SJSA1 (cell line): ENCODE measurements around the gene CHTF8. TPM values are rescaled to one million over a fixed set of nuclear protein-coding genes. Genes with fewer than 3 reads are reported as not detected.
"Not testable (repeated sequence)": the region's sequence is repeated elsewhere in the genome, so short reads cannot be mapped to it uniquely, and the experiment has no call there.

Experiments used
- DNase-seq, 2 experiments: peaks; one replicate each; pipeline ENCODE4 v3.0.0-alpha.2; 2015 to 2020; ENCODE audit warnings: low spot score in 2 of 2, low read depth in 1 of 2
- H3K27ac ChIP-seq: fragments of 250-450 bp; sonication (Bioruptor Pico); 2 replicates; pipeline ENCODE4 v1.5.1; 2020; ENCODE audit warnings: mild to moderate bottlenecking, moderate library complexity
- H3K27me3 ChIP-seq: fragments of 250-450 bp; sonication (Bioruptor Pico); replicated peaks from 2 replicates; pipeline ENCODE4 v1.5.1; 2020; ENCODE audit warnings: mild to moderate bottlenecking, moderate library complexity
- H3K36me3 ChIP-seq: fragments of 250-450 bp; sonication (Bioruptor Pico); 2 replicates; pipeline ENCODE4 v1.5.1; 2020; ENCODE audit warnings: mild to moderate bottlenecking
- H3K4me1 ChIP-seq: fragments of 250-450 bp; sonication (Bioruptor Pico); replicated peaks from 2 replicates; pipeline ENCODE4 v1.6.1; 2021; ENCODE audit warnings: mild to moderate bottlenecking
- H3K4me3 ChIP-seq: fragments of 250-450 bp; sonication (Bioruptor Pico); 2 replicates; pipeline ENCODE4 v1.5.1; 2020; ENCODE audit warnings: mild to moderate bottlenecking
- H3K9me3 ChIP-seq: fragments of 250-450 bp; sonication (Bioruptor Pico); replicated peaks from 2 replicates; pipeline ENCODE4 v1.5.1; 2020; ENCODE audit warnings: mild to moderate bottlenecking
- total RNA-seq: library from RNA; depleted of rRNA; stranded (reverse); fragments of >200 nt; shearing (Covaris generic); gene quantifications from 2 replicates; pipeline ENCODE4 v1.2.3, GENCODE V29; 2014

CHTF8 gene
- total RNA-seq, 1 experiment from 2014 or later = 43.1 TPM

DNA sequence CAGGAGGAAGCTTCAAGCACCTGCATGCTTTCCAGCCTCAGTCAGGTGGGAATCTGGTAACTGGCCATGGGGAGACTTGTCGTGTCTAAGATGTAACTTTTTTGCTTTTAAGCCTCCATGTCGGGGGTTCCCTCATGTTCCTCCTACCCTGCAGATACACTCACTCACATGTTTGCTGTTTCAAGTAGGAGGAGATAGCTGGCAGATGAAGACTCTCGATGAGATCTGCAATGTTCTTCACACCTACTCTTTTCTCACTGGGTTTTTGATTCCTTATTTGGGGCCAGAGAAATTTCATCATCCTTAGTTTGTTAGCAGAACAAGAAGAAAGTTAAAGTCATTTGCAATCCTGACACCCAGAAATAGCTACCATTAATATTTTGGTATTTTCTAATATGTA, 24.8 kb upstream of the CHTF8 start:
- Histone ChIP-seq H3K27ac (no peak overlapping the region), H3K4me1 (no peaks in the 10 kb centered on the region), H3K9me3 (no peaks in the 10 kb centered on the region), H3K27me3 (no peaks in the 10 kb centered on the region), H3K4me3 (no peak overlapping the region), H3K36me3 (peaks cover 88% of the 10 kb centered on the region)
- no peak for DNase-seq

DNA sequence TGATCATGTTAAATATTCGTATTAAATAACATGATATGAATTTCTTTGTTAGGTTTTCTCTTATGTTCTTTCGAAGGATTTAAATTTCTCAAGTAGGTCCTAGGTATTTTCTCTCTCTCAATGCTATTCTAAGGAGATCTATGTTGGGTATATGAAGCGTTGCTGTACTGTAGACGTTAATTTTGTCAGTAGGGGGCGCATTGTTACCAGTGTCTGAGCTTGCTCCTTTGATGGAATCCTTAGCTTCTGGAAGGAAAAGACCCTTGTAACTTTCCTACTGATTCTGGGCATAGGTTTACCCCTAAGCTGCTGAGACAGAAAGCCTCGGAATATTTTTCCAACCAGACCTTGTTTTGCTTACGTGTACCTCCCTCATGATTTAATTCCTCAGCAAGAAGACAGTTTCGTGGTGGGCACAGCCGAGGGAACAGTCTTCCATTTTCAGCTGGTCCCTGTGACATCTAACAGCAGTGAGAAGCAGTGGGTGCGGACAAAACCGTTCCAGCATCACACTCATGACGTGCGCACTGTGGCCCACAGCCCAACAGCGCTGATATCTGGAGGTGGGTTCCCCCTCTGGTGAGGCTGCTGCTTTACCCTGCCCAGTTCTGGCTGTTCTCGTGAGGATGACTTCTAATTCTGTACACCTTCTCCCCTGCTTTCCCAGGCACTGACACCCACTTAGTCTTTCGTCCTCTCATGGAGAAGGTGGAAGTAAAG, 17.9 kb upstream of the CHTF8 start:
- Histone ChIP-seq H3K4me3 (no peak overlapping the region), H3K36me3 (peaks cover 71% of the 10 kb centered on the region), H3K9me3 (no peaks in the 10 kb centered on the region), H3K27ac (no peak overlapping the region), H3K4me1 (no peaks in the 10 kb centered on the region), H3K27me3 (no peaks in the 10 kb centered on the region)
- peak; percentile 52 to 64 for DNase-seq

DNA sequence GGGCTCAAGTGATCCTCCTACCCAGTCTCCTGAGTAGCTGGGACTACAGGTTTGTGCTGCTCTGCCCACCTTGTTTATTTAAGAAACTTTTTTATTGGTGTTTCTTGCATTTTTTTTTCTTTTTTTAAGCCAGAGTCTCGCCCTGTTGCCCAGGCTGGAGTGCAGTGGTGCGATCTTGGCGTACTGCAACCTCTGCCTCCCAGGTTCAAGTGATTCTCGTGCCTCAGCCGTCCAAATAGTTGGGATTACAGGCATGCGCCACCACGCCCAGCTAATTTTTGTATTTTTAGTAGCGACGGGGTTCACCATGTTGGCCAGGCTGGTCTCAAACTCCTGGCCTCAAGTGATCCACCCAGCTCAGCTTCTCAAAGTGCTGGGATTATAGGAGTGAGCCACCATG, 17.2 kb upstream of the CHTF8 start:
- not testable (repeated sequence) for H3K9me3 ChIP-seq, H3K27me3 ChIP-seq, DNase-seq, H3K4me3 ChIP-seq, H3K4me1 ChIP-seq, H3K27ac ChIP-seq
- peaks cover 69% of the 10 kb centered on the region for H3K36me3 ChIP-seq

DNA sequence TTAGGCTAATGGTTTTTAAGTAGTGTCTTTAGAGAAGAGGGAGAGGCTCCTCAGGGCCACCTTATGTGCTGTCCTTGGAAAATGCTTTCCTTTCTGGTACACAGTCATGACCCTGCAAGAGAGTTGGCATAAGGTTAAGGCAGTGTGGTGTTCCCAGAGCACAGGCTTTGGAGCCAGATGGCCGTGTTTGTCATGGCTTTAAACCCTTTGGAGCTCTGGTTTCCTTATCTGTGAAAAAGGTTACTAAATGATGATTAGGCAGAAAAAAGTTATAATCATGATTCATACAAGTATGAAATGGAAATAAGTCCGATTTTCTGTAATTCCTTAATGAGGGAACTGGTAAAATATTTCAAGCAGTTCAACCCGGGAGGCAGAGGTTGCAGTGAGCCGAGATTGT, 13.3 kb upstream of the CHTF8 start:
- DNase-seq = no peak
- no peak overlapping the region for H3K27ac ChIP-seq
- H3K4me1 ChIP-seq = no peaks in the 10 kb centered on the region

DNA sequence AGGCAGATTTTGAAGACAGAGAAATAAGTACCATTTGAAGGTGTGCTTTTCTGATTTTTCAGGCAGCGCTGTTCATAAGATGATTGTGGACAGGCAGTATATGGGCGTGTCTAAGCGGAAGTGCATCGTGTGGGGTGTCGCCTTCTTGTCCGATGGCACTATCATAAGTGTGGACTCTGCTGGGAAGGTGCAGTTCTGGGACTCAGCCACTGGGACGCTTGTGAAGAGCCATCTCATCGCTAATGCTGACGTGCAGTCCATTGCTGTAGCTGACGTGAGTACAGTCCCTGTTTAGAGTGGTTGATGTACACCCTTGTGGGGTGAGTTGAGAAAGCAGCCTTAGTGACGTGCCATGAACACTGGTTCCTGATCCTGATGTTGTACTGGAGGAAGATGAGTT, 10.7 kb upstream of the CHTF8 start:
- no peaks in the 10 kb centered on the region for H3K4me1 ChIP-seq
- no peak for DNase-seq
- H3K4me3 ChIP-seq = no peak overlapping the region
- H3K9me3 ChIP-seq = no peaks in the 10 kb centered on the region
- peaks cover 73% of the 10 kb centered on the region for H3K36me3 ChIP-seq
- no peaks in the 10 kb centered on the region for H3K27me3 ChIP-seq
- H3K27ac ChIP-seq = no peak overlapping the region

More for the DNA sequence above, 13.3 kb upstream of the CHTF8 start:
- Histone ChIP-seq H3K4me3 (no peak overlapping the region), H3K36me3 (peaks cover 75% of the 10 kb centered on the region), H3K9me3 (no peaks in the 10 kb centered on the region), H3K27me3 (no peaks in the 10 kb centered on the region)

DNA sequence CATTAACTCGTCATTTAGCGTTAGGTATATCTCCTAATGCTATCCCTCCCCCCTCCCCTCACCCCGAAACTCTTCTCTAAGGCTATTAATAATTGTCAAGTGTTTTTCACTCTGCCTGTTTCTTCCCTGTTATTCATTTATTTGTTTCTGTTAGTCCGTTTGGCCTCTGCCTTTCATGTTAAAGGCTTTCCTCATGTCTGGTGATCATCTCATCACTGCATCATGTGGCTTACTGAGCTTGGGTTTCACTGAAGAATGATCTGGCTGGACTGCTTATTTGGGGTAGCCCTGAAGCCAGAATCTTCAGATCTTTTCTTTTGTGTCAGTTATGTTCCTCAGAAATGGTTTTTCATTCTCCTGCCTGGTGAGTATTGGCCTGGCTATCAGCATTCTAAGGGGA, 9.5 kb upstream of the CHTF8 start:
- Histone ChIP-seq H3K4me1 (no peaks in the 10 kb centered on the region), H3K27me3 (no peaks in the 10 kb centered on the region), H3K9me3 (no peaks in the 10 kb centered on the region), H3K4me3 (no peak overlapping the region), H3K36me3 (peaks cover 85% of the 10 kb centered on the region), H3K27ac (no peak overlapping the region)
- no peak for DNase-seq

DNA sequence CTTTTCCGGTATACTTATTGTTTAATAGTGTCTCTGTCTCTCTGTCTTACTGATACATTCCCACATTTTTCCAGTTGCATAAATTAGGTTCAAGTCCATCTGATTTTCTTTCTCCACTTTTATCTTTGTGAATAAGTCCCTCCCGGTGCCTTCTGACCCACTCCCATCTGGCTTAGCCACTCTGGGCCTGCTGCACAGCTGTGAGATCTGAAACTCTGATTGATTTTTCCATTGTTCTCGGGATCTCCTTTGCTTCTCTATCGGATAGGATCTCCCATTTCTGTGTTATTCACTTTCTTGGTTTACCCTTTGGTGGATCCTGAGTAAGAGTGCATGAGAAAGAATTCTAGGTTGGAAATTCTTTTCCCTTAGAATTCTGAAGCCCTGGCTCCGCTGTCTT, 8.6 kb upstream of the CHTF8 start:
- H3K4me3 ChIP-seq = no peak overlapping the region
- no peaks in the 10 kb centered on the region for H3K27me3 ChIP-seq
- no peak overlapping the region for H3K27ac ChIP-seq
- H3K36me3 ChIP-seq = peaks cover 89% of the 10 kb centered on the region
- DNase-seq = no peak
- no peaks in the 10 kb centered on the region for H3K9me3 ChIP-seq
- H3K4me1 ChIP-seq = no peaks in the 10 kb centered on the region

DNA sequence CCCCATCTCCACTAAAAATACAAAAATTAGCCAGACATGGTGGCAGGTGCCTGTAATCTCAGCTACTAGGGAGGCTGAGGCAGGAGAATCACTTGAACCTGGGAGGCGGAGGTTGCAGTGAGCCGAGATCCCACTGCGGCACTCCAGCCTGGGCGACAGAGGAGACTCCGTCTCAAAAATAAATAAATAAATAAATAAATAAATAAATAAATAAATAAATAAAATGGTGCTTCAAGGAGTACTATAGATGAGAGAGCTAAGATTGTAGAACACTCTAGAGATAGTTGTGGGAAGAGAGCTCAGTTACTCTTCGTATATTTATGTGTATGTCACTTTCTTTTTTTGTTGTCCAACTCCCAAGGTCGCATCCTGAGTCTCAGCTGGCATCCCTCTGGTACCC, 7.1 kb upstream of the CHTF8 start:
- not testable (repeated sequence) for H3K4me3 ChIP-seq, DNase-seq, H3K4me1 ChIP-seq, H3K27ac ChIP-seq, H3K9me3 ChIP-seq, H3K27me3 ChIP-seq
- H3K36me3 ChIP-seq = peaks cover 86% of the 10 kb centered on the region

DNA sequence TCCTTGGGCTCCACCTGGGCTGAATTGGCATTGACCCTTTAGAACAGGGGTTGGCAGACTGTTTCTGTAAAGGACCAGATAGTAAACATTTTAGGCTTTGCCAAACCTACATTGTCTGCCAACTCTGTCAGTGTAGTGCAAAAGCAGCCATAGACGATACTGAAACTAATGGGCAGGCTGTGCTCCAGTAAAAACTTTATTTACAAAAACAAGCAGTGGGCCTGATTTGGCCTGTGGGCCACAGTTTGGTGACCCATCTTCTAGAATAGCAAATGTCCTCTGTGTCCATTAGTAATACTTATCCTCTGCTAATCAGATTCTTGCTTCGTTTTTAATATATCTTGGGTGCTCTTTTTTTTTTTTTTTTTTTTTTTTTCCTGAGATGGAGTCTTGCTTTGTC, 6.2 kb upstream of the CHTF8 start:
- Histone ChIP-seq H3K4me1 (peaks cover 6% of the 10 kb centered on the region), H3K4me3 (no peak overlapping the region), H3K27me3 (no peaks in the 10 kb centered on the region), H3K36me3 (peaks cover 85% of the 10 kb centered on the region), H3K9me3 (no peaks in the 10 kb centered on the region), H3K27ac (no peak overlapping the region)
- DNase-seq = no peak

DNA sequence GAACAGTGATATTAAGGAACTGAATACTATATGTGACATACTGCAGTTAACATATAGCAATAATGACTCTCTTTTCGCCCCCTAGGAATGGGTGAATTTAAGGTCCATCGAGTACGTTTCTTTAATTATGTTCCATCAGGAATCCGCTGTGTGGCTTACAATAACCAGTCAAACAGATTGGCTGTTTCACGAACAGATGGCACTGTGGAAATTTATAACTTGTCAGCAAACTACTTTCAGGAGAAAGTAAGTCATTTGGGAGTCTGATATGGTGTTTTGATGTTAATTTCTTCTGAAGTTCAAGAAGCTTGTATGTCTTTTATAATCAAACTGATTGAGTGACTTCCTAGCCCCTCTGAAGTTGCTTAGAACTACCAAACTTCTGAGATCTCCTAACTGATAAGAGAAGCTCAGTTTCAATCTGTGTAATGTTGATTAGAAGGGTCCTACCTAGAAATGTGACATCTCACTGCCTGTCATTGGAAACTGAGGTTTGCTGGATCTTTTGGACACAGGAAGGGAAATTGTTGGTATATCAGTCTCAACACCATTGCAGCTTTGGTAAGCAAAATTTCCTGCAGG, 1.1 kb upstream of the CHTF8 start:
- Histone ChIP-seq H3K36me3 (peaks cover 75% of the 10 kb centered on the region), H3K27me3 (no peaks in the 10 kb centered on the region), H3K9me3 (no peaks in the 10 kb centered on the region; the same call in 1 of the 2 replicates), H3K27ac (no peak overlapping the region), H3K4me1 (peaks cover 23% of the 10 kb centered on the region), H3K4me3 (peak overlapping the region; percentile 99)
- DNase-seq = no peak

DNA sequence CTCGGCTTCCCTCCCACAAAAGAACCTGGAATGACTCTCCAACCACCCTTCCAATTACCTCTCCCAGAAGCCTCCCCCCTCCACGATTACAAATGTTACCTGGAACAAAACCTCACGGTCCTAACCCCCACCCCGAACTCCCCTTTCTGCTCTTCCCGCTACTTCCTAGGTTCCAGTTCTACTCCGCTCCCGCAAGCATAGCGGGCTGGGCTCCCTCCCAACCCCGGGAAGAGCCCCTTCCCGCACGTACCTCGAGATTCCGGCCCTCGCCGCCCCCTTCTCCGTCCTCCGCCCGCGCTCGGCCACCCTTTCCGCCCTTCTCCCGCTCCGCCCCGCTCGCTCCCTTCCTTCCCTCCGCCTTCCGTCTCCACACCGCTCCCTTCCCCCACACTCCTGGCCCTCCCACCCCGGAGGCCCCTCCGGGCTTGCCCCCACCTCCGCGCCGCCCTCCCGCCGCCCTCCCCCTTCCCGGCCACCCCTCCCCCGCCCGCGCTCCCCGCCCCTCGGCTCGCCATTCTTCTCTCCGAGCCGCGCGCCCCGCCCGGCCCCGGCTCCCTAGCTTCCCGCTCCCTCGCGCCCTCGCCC, 457 bp downstream of the CHTF8 start:
- peaks cover 73% of the 10 kb centered on the region for H3K36me3 ChIP-seq

DNA sequence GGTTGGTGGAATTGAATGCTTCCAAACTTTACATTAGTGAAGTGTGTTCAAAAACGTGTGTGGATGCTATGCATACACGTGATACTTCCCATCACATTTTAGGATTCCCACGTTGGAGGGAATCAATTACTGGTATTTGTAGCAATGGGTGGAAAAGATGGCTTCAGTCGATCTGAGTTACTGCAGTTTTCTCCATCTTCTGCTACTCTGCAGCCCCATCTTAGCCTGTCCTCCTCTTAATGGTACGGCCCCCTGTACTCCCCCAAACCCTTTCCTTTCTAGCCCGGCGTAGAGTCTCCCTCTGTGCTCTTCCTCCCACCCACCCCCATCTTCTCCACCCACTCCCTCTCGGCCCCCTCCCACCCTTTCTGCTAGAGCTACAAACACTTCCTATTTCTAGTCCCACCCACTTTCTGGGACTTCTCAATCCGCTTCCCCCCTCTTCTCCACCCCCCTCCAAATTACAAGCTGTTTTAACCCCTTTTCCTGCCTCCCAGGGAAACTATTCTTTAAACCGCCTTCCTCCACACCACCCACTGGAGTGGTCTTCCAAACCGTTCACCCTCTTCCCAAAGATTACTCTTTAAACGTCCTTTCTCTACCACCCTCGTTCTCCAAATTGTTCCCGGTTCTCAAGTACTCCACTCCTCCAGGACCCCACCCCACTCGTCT, 1.1 kb downstream of the CHTF8 start:
- DNase-seq = no peak

More for the DNA sequence above, 457 bp downstream of the CHTF8 start:
- Histone ChIP-seq H3K9me3 (no peaks in the 10 kb centered on the region; the same call in 1 of the 2 replicates), H3K27ac (peak overlapping the region; percentile 90), H3K4me3 (peak overlapping the region; percentile 99), H3K4me1 (peaks cover 23% of the 10 kb centered on the region), H3K27me3 (no peaks in the 10 kb centered on the region)
- DNase-seq = peak; percentile 50 to 92

DNA sequence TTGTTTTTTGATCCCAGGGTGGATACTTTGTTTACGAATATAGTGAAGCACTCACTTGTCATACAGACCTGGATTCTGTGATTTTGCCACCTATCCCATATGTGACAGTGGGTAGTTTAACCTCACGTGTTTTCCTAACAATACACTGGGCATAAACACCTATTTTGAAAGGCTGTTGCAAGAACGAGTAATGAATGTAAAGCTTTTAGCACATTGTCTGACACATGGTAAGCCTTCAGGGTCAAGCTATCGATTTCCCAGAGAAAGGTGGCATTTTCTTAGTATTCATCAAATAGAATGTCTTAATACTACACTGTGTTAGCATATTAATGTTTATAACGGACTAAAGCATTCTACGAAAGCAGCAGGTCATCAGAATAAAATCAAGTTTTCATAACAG, 1.9 kb downstream of the CHTF8 start:
- Histone ChIP-seq H3K9me3 (no peaks in the 10 kb centered on the region; the same call in 1 of the 2 replicates), H3K4me1 (peaks cover 23% of the 10 kb centered on the region), H3K4me3 (0 out of 2 replicates have a peak overlapping the region, but pooled peaks have one; percentile 99), H3K27me3 (no peaks in the 10 kb centered on the region), H3K36me3 (peaks cover 68% of the 10 kb centered on the region), H3K27ac (no peak overlapping the region)
- no peak for DNase-seq

More for the DNA sequence above, 1.1 kb downstream of the CHTF8 start:
- Histone ChIP-seq H3K36me3 (peaks cover 70% of the 10 kb centered on the region), H3K27me3 (no peaks in the 10 kb centered on the region), H3K27ac (peak overlapping the region; percentile 90), H3K9me3 (no peaks in the 10 kb centered on the region; the same call in 1 of the 2 replicates), H3K4me1 (peaks cover 23% of the 10 kb centered on the region), H3K4me3 (peak overlapping the region; percentile 99)
